ENCODE measurements around the gene MGMT.

Gene MGMT

GRCh38 chr10:129765664-129766550 lies 298.9 kb downstream of the MGMT start:
- Histone ChIP-seq H3K27ac (ENCODE audit: low read length) (no peak overlapping the region), H3K9me3 (replicated peaks; ENCODE audit: insufficient read depth, low read length) (no peaks in the 10 kb centered on the region), H3K79me2 (ENCODE audit: low read length) (no peaks in the 10 kb centered on the region), H3F3A (ENCODE audit: insufficient read depth, low read length) (no peaks in the 10 kb centered on the region), H4K20me1 (ENCODE audit: insufficient read depth, low read length) (no peaks in the 10 kb centered on the region), H3K4me1 (ENCODE audit: low read length) (no peaks in the 10 kb centered on the region), H3K4me2 (ENCODE audit: low read depth, low read length) (no peak overlapping the region), H3K4me3 (ENCODE audit: low read length) (no peak overlapping the region), H3K9ac (ENCODE audit: low read length) (no peak overlapping the region), H3K9me2 (replicated peaks; ENCODE audit: insufficient read depth, low read length) (no peaks in the 10 kb centered on the region), H3K27me3 (replicated peaks; ENCODE audit: insufficient read depth, low read length) (no peaks in the 10 kb centered on the region), H2AFZ (ENCODE audit: low read length) (no peak overlapping the region), H3K36me3 (replicated peaks; ENCODE audit: insufficient read depth, low read length) (no peaks in the 10 kb centered on the region)
- no peak for DNase-seq
- TF ChIP-seq CTCF (IDR thresholded peaks at IDR 0.05; ENCODE audit: low read length) (no peak), EZH2phosphoT487 (IDR thresholded peaks at IDR 0.05; ENCODE audit: low read length) (no peak), EZH2 (optimal IDR thresholded peaks at IDR 0.05; ENCODE audit: low read depth, low read length) (no peak)

GRCh38 chr10:129766611-129767550 lies 299.8 kb downstream of the MGMT start:
- Histone ChIP-seq H4K20me1 (ENCODE audit: insufficient read depth, low read length) (no peaks in the 10 kb centered on the region), H2AFZ (ENCODE audit: low read length) (no peak overlapping the region), H3K79me2 (ENCODE audit: low read length) (no peaks in the 10 kb centered on the region), H3K4me1 (ENCODE audit: low read length) (no peaks in the 10 kb centered on the region), H3K4me3 (ENCODE audit: low read length) (no peak overlapping the region), H3K9ac (ENCODE audit: low read length) (no peak overlapping the region), H3K4me2 (ENCODE audit: low read depth, low read length) (no peak overlapping the region), H3K27ac (ENCODE audit: low read length) (no peak overlapping the region), H3K36me3 (replicated peaks; ENCODE audit: insufficient read depth, low read length) (no peaks in the 10 kb centered on the region), H3K9me3 (replicated peaks; ENCODE audit: insufficient read depth, low read length) (no peaks in the 10 kb centered on the region), H3K9me2 (replicated peaks; ENCODE audit: insufficient read depth, low read length) (no peaks in the 10 kb centered on the region), H3F3A (ENCODE audit: insufficient read depth, low read length) (no peaks in the 10 kb centered on the region), H3K27me3 (replicated peaks; ENCODE audit: insufficient read depth, low read length) (no peaks in the 10 kb centered on the region)
- no peak for TF ChIP-seq EZH2 (optimal IDR thresholded peaks at IDR 0.05; ENCODE audit: low read depth, low read length)
- no peak for TF ChIP-seq EZH2phosphoT487 (IDR thresholded peaks at IDR 0.05; ENCODE audit: low read length)
- no peak for TF ChIP-seq CTCF (IDR thresholded peaks at IDR 0.05; ENCODE audit: low read length)
- DNase-seq, result no peak

GRCh38 chr10:129767751-129768150 lies 300.7 kb downstream of the MGMT start:
- H3K79me2 ChIP-seq (ENCODE audit: low read length), result no peaks in the 10 kb centered on the region
- no peaks in the 10 kb centered on the region for H3K4me1 ChIP-seq (ENCODE audit: low read length)
- H3K9me2 ChIP-seq (replicated peaks; ENCODE audit: insufficient read depth, low read length), result no peaks in the 10 kb centered on the region
- H3K9me3 ChIP-seq (replicated peaks; ENCODE audit: insufficient read depth, low read length), result no peaks in the 10 kb centered on the region
- no peak overlapping the region for H3K4me2 ChIP-seq (ENCODE audit: low read depth, low read length)
- H3F3A ChIP-seq (ENCODE audit: insufficient read depth, low read length), result no peaks in the 10 kb centered on the region
- no peak overlapping the region for H3K27ac ChIP-seq (ENCODE audit: low read length)
- H3K36me3 ChIP-seq (replicated peaks; ENCODE audit: insufficient read depth, low read length), result no peaks in the 10 kb centered on the region
- no peak overlapping the region for H2AFZ ChIP-seq (ENCODE audit: low read length)
- H3K27me3 ChIP-seq (replicated peaks; ENCODE audit: insufficient read depth, low read length), result no peaks in the 10 kb centered on the region
- TF ChIP-seq CTCF (IDR thresholded peaks at IDR 0.05; ENCODE audit: low read length) (no peak), EZH2phosphoT487 (IDR thresholded peaks at IDR 0.05; ENCODE audit: low read length) (no peak), EZH2 (optimal IDR thresholded peaks at IDR 0.05; ENCODE audit: low read depth, low read length) (no peak)
- no peak overlapping the region for H3K9ac ChIP-seq (ENCODE audit: low read length)
- no peak overlapping the region for H3K4me3 ChIP-seq (ENCODE audit: low read length)
- H4K20me1 ChIP-seq (ENCODE audit: insufficient read depth, low read length), result no peaks in the 10 kb centered on the region
- no peak for DNase-seq
